ENCODE results near the gene HUS1B.

- TF ChIP-seq POLR2A (IDR thresholded peaks at IDR 0.05; ENCODE audit: low read depth, low read length) (no peak), POLR2AphosphoS5 (IDR thresholded peaks at IDR 0.05; ENCODE audit: low read depth, low read length) (no peak), TAF1 (IDR thresholded peaks at IDR 0.05; ENCODE audit: low read depth, low read length) (no peak)
Observed at GRCh38 chr6:621931-622330, 35.0 kb downstream of the HUS1B start.

Data from GM12891 (cell line).